ENCODE results near the gene PKIG. TPM values are rescaled to one million over a fixed set of nuclear protein-coding genes. Genes with fewer than 3 reads are reported as not detected.

The PKIG gene
- total RNA-seq, 1 experiment from 2014 or later: 51.8 TPM

- DNase-seq (ENCODE audit: low read depth): no peak
Observed at GRCh38 chr20:44616604-44616964, 34.2 kb downstream of the PKIG start.

- DNase-seq (ENCODE audit: low read depth): no peak
Observed at GRCh38 chr20:44618318-44618731, 35.9 kb downstream of the PKIG start.

GRCh38 chr20:44619294-44619693, 36.9 kb downstream of the PKIG start:
- no peak for DNase-seq (ENCODE audit: low read depth)

GRCh38 chr20:44620030-44620429, 37.7 kb downstream of the PKIG start:
- no peak for DNase-seq (ENCODE audit: low read depth)

GRCh38 chr20:44621325-44621724, 38.9 kb downstream of the PKIG start:
- no peak for DNase-seq (ENCODE audit: low read depth)

GRCh38 chr20:44621939-44622338, 39.6 kb downstream of the PKIG start:
- DNase-seq (ENCODE audit: low read depth): no peak

- DNase-seq (ENCODE audit: low read depth): no peak
Observed at GRCh38 chr20:44622501-44623270, 40.3 kb downstream of the PKIG start.

GRCh38 chr20:44624152-44624551, 41.8 kb downstream of the PKIG start:
- DNase-seq (ENCODE audit: low read depth): no peak

- no peak for DNase-seq (ENCODE audit: low read depth)
Observed at GRCh38 chr20:44624743-44625271, 42.4 kb downstream of the PKIG start.

- DNase-seq (ENCODE audit: low read depth): no peak
Observed at GRCh38 chr20:44625361-44625760, 43.0 kb downstream of the PKIG start.

GRCh38 chr20:44626278-44626677, 43.9 kb downstream of the PKIG start:
- no peak for DNase-seq (ENCODE audit: low read depth)

GRCh38 chr20:44627364-44628010, 45.1 kb downstream of the PKIG start:
- DNase-seq (ENCODE audit: low read depth): no peak

- DNase-seq (ENCODE audit: low read depth): no peak
Observed at GRCh38 chr20:44629017-44629385, 46.6 kb downstream of the PKIG start.

- DNase-seq (ENCODE audit: low read depth): no peak
Observed at GRCh38 chr20:44629542-44629941, 47.2 kb downstream of the PKIG start.

GRCh38 chr20:44630297-44630696, 47.9 kb downstream of the PKIG start:
- DNase-seq (ENCODE audit: low read depth): no peak

- no peak for DNase-seq (ENCODE audit: low read depth)
Observed at GRCh38 chr20:44632103-44632752, 49.8 kb downstream of the PKIG start.

- DNase-seq (ENCODE audit: low read depth): no peak
Observed at GRCh38 chr20:44633187-44633810, 50.9 kb downstream of the PKIG start.

GRCh38 chr20:44633872-44634600, 51.7 kb downstream of the PKIG start:
- no peak for DNase-seq (ENCODE audit: low read depth)

GRCh38 chr20:44635877-44636276, 53.5 kb downstream of the PKIG start:
- no peak for DNase-seq (ENCODE audit: low read depth)

GRCh38 chr20:44637042-44637441, 54.7 kb downstream of the PKIG start:
- no peak for DNase-seq (ENCODE audit: low read depth)

- no peak for DNase-seq (ENCODE audit: low read depth)
Observed at GRCh38 chr20:44637522-44638372, 55.4 kb downstream of the PKIG start.
